ENCODE data around the gene SLC2A2.

The SLC2A2 gene

DNA sequence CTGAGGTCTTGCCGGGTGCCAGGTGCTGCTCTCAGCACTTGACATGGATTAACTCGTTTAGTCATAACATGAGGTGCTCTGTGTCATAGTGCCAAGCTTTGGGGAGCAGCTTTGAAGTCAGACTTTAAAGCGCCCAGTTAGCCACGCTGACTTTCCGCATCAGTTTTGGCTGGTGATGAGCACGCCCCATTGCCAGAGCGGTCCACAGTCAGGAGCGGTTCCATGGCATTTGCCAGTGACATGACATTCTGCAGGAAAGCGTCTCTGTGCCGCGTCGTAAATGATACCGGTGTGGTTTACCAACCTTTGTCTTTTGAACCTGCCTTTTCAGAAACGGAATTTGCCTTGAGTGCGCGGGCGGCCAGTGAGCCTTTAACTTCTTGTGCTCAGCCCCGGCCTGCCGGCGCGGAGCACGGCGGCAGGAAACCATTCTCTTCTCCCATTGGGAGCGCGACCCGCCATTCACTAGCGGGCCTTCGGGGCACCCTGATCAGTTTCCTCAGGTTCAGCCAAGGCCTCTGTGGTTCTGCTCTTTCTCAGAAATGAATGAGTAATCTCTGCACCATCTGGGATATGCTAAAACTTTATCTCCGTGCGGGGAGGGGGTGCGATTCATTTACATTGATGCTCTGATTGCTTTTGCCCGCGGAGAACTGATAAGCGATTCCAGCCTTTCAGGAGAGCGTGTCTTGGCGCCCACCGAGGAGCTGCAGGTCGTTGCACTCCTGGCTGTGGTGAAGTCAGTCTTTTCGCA, 1.7 kb upstream of the SLC2A2 start:
- peak; percentile 1 for DNase-seq

DNA sequence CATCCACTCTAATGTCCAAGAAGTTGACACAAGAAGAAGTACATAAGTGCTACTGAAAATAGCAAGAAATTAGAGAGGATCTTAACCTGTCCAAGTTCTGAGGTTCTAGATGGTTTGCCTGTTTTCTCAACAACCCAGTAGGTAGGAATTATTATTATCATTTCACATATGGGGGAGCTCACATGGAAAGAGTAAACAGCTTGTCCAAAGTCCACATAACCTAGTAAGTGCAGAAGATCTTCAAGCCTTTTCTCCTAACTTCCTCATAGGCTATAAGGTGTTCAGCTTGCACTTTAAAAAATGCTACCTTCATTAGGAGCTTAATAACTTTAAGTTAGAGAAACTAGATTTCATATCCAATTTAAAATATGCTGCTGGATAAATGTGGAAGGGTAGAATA, 3.0 kb downstream of the SLC2A2 start:
- no peak for DNase-seq

DNA sequence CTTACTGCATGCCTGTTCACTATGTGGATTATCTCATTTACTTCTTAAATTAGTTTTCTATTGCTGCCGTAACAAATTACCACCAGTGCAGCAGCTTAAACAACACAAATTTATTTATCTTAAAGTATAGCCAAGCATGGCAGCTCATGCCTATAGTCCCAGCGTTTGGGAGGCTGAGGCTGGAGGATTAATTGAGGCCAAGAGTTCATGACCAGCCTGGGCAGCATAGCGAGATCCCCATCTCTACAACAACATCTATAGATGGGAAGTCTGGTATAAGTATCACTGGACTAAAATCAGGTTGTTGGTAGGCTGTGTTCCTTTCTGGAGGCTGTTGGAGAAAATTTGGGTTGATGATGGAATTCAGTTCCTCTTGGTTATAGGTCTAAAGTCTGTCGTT, 5.1 kb downstream of the SLC2A2 start:
- DNase-seq = no peak

DNA sequence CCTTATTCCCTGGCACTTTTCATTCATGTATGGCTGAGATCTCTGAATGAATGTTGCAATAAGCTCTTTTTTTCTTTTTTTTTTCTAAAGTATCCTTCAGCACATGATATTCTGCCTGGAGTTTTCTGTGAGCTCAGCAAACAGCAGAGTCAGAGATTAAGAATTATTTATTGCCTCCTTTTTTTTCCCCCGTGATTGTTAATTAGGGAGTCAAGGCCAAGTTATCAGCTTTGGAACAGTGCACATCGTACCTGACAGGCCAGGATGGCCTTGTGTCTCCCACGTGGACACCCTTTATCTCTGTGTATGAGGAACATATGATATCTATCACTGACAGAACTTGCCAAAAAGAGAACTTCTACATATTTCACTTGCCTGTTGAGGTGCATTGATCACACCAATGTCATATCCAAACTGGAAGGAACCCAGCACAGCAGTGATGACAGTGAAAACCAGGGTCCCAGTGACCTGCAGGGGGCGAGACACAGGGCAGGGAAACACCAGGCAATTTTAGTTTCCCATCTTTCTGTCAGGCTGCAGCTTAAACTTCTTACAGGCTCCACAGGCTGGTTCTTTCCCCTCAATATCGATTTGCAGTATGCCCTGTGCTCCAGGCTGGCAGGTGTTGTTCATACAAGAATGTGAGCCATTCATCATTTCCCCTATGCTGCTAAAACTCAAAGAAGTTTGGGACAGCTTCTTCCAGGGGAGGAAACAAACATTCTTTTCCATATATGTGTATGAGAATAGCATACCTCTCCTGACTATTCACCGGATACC, 8.2 kb downstream of the SLC2A2 start:
- no peak for DNase-seq

DNA sequence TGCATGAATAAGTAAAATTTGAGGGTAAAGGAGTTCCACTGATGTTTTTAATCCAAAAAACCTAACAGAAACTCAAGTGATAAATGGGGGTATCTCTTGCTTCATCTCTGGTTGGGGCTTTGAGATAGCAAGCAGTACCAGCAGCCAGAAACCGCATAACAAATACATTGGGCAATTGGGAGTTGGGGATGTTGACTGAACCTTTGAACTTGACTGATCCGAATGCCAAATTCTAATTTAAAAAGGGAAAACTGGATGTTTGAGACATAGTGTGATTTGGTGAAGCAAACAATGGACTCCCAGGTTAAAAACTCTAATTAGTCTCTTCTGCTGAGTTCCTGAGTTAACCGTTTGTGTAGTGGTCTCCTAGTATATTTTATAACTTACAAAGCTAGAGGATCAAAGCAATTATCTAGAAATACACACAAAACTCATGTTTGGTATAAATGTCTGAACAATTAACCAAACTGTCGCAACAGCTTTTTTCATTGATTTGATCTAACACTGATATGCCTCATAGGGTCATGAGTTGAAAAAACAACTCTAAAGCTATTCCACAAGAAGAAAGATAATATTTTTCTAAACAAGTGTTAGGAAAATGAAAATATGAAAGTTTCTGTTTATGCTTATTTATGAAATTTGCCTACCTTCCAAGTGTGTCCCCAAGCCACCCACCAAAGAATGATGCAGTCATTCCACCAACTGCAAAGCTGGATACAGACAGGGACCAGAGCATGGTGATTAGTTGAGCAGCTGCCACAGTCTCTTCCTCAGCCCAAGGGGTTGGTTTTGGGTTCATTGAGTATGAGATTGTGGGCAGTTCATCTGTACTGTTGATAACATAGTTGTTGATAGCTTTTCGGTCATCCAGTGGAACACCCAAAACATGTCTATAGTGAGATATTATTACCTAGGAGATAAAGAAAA, 12.4 kb downstream of the SLC2A2 start:
- no peak for DNase-seq

DNA sequence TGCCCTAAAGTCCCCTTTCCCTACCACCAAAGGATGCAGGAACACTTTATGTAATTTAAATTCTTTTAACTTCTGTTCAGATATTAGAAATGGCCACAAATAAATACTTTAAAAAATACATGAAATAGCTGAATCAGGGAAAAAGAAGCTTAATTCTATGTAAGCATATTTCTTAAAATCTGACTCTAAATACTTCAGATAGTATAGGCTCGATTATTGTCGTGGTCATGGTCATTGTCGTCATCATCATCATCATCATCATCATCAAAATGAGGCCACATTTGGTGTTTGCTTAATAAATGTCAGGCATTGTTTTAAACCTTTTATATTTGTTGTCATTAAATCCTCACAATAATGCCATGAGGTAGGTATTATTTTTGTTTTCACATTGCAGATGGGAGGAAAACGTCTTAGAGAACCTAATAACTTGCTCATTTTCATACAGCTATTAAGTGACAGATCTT, 14.6 kb downstream of the SLC2A2 start:
- DNase-seq = no peak

DNA sequence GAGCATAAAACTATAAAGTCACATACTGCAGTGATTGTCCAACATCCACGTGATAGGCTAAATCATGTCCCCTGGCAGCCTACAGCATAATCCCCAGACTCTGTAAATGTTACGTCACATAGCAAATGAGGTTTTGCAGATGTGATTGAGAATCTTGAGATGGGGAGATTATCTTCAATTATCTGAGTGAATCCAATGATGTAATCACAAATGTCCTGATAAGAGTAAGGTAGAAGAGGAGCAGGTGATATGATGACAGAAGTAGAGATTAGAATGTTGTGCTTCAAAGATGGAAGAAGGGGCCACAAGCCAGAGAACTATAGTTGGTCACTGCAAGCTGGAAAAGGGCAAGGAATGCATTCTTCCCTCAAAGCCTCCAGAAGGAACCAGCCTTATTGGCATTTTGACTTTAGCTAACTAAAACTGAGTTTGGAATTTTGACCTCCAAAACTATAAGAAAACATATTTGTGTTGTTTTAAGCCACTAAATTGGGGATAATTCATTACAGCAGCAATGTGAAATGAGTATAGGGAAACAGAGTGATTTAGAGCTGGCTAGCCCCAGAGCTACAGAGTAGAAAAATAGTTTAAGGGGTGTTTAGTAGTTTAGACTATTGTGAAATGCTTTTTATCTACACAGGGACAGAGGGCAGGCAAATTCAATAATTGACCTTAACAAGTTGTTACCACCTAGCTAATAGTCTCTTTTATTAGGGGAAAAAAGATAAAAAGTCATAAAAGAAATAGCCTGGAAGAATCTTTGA, 15.2 kb downstream of the SLC2A2 start:
- DNase-seq = no peak

DNA sequence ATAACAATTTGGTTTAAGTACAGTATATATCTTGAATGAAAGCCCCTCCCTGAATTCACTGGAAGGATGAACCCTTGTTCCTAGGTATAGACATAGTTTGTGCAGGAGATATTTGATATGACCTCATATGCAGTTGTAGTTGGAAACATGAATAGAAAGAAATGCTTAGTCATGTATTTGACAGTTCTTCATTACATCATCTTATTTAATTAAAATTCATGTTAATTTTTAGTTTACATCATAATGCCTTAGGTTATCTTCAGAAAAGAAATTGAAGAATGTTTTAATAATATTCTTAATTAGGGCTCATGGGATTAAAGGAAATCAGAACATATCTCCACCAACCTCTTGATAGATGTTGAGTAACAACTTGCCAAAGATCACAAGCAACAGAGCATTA, 19.2 kb downstream of the SLC2A2 start:
- no peak for DNase-seq

DNA sequence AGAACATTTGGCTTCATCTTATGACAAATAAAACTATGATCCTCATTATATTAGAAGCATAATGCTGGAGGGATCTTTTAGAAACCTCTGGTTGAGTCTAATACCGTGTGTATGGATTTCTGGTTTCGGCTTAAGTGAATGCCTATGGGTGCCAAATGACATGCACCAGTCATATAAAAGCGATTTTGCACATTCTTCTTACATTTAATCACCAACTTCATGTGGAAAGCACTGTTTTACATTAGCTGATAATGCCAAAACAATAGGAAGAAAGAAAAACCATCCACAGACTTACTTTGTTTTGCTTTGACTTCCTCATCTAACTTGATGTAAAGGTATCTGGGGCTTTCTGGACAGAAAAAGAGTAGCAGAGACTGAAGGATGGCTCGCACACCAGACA, 20.9 kb downstream of the SLC2A2 start:
- DNase-seq = no peak

DNA sequence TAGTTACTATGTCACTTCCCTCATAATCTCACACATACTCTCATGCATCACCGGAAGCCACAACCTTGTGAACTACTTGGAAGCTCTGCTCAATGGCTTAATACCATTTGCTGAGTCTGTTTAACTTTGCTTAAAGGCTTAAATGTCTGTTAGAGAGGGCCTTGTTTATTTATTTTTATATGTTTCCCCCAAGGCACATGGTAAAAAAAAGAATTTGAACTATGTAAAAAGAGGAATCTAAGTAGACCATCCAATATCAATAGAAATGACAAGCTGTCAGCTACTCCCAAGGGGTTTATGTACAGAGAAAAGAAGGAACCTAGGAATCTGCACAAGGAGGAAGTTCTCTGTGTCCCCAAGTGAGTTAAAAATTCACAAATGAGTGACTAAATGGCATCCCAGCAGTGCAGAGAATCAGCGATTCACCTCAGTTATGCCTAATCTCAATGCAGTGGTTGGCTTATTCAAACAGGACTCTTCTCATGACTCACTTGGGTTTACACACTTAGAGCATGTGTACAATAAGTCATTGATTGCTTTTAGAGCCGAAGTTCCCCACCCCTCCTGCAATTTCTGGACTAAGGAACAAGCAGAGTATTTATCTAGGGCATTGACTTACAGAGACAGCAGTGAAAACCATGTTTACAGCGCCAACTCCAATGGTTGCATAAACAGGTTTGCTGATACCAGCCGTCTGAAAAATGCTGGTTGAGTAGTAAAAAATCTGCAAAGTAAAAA, 24.4 kb downstream of the SLC2A2 start:
- DNase-seq = no peak

DNA sequence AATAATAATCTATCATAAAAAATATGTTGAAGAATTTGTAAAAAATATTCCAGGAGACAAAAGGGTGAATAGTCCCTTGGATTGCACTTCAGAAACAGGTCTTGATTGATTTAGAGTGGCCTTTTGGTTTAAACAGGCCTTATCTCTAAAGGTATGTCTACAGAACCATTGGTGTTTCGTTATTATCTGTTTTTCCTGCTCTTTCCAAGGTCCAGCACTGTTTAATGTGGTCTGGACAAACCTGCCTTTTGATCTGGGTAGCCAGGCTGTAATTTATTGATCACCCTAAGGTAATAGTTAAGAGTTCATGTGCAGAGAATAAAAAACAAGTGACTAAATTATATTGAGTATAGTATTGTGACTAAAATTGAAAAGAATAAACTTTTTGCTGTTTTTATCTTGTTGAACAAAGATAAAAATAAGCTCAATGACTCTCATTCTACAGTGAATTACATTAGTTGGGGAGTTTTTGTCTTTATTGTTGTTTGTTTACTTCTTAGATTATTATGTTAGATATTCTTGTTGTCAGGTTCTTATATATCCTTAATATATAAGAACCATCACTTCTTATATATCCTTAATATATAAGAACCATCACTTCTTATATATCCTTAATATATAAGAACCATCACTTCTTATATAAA, 25.1 kb downstream of the SLC2A2 start:
- DNase-seq = no peak

DNA sequence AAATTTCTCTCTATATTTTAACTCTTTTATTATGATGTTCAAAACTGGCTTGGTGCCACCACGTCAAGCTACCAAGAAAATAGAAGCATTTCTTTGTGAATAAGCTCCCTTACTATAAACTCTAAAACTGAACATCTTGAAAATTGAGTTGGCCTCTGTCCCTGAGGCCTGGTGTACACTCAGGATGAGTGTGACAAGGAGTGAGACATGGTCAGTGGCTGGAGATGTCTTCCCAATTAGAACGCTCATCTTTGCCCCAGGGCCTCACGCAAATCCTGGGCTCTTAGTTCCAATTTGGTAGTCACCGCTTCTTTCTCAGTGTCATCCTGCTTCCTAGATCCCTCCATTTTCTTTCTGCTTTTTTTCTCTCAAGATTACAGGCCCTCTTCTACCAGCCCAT, 26.2 kb downstream of the SLC2A2 start:
- no peak for DNase-seq

DNA sequence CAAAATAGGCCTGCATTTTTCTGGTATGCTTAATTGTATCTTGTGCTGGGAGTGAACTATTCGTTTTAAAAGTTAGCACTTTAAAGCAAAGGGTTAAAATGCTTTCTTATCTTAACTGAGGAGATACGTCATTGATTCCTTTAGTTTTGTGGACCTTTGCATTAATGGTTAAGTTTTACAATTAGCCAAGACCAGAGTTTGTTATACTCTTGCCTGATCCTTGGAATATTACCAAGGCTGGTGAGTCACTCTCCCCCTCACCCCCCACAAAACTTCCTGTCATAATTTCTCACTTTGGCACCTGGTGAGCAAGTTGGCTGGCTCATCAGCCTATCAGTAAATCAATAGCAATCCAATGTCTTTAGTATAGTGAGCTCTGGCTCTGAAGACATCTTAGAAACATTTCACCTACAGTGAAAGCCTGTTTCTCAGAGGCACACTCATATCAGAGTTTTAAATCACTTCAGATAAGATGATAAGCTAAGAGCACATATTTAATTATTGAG, 26.7 kb downstream of the SLC2A2 start:
- no peak for DNase-seq

DNA sequence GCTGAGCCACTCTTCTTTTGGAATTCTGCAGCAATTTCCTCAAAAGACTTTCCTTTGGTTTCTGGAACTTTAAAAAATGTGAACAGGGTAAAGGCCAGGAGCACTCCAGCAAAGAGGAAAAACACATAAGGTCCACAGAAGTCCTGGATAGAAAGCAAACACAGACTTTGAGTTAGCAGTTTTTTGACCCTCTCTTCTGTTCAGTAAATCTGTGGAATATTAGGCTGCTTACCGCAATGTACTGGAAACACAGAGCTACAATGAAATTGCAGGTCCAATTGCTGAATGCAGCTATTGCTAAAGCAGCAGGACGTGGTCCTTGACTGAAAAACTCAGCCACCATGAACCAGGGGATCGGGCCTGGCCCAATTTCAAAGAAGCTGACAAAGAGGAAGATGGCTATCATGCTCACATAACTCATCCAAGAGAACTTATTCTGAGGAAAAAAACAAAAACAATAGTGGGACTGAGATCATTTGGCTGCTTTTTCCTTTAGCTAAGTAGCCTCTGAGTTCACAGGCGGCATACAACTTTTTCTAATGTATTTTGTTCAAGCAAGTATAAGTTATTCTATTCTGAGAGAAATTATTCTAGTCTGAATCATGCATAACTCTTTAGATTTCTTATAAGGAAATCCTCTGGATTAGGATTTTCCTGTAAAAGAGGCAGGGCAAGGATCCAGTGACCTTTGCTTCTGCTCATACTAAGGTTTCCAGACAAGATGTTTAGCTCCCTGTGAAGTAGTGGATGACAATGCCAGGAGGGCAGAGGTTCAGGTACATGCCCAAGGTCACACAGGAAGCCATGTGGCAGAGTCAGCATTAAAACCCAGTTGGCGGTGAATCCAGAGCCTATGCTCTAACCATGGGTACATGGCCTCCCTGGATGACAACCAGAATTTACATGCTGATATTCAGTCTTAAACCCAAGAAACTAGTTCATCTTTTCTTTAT, 28.3 kb downstream of the SLC2A2 start:
- no peak for DNase-seq

DNA sequence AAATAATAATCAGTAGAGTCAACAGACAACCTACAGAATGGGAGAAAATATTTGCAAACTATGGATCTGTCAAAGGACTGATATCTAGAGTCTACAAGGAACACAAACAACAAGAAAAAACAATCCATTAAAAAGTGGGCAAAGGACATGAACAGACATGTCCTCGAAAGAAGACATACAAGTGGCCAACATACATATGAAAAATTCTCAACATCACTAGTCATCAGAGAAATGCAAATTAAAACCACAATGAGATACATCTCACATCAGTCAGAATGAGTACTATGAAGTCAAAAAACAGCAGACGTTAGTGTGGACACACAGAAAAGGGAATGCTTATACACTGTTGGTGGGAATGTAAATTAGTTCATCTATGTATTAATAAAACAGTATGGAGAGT, 33.7 kb downstream of the SLC2A2 start:
- DNase-seq = no peak

DNA sequence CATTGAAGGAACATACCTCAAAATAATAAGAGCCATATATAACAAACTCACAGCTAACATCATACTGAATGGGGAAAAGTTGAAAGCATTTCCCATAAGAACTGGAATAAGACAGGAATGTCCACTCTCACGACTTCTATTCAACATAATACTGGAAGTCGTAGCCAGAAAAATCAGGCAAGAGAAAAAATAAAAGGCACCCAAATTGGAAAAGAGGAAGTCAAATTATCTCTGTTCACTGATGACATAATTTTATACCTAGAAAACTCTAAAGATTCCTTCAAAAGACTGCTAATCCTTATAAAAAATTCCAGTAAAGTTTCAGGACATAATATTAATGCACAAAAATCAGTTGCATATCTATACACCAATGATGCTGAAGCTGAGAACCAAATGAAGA, 34.9 kb downstream of the SLC2A2 start:
- no peak for DNase-seq

DNA sequence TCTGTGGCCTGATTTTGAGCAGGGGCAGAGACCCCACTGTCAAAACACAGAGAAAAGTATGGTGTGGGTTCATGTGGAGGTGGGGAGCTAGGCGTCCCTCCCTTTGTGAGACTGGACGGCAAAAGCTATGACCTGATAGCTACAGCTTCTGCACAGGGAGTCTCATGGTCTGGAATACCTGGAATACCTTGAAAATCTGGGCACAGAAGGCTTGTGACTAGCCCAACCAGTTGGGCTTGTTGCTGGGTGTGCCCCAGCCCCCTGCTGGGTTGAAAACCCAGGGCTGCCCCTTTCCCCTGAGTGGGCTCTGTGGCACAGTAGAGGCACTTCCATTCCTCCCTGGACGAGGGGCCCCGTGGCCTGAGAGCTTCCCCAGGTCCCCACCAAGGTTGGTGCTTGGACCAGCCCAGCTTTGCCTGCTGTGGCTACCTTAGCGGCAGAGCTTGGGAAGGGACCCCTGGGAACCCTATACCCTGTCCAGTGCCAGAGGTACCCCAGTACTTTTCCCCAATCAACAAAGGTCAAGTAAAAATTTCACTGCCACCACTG, 37.3 kb downstream of the SLC2A2 start:
- no peak for DNase-seq

DNA sequence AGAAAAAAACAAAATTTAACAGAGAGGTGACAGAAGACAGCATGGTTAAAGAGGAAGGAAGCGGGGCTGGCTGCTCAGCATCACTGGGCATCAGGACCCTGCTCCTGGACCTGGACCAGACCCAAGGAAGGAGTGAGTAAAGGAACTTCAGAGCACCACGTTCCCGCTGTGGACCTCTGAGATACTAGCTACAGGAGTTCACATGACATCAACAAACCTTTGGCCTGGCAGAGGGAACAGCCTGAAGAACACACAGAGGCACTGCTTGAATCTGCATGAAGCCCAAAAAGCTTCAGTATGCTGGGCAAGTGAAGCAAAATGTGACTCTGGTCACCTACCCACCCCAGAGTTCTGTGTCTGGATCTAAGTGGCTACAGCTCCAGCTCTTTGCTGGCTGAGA, 38.1 kb downstream of the SLC2A2 start:
- DNase-seq = no peak

DNA sequence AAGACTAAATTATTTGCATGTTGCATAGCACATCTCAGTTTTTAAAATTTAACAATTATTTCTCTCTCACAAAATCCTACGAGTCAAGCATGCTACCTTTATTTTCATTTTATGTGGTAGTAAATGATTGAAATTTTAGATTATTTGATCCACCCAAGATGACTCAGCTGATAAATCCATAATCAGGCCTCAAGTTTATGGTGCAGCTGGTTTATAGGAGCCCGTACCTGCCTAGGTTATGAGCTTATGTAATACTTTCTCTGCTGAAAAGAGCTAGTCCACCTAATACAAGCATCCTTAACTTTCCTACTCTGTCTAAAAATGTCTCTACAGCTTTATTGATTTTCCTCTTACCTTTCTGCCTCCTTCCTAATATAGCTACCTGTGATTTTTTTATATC, 41.2 kb downstream of the SLC2A2 start:
- DNase-seq = no peak

DNA sequence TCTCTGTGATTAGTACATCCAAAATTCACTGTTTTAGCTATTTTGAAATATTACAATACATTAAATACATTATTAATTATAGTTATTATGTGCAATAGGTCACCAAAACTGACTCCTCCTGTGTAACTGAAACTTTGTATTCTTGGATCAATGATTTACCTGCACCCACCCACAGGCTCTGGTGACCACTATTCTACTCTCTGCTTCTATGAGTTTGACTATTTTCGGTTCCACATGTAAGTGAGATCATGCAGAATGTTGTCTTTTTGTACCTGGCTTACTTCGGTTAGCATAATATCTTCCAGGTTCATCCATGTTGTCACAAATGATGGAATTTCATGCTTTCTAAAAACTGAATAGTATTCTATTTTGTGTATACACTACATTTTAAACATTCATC, 43.8 kb downstream of the SLC2A2 start:
- no peak for DNase-seq
